HFF-Myc (cell line): ENCODE results near the gene TTC8.

Experiments
- DNase-seq: peaks from one replicate; pipeline ENCODE4 v3.0.0-alpha.2; 2011; ENCODE audit warnings: low read depth; ENCODE audit errors: extremely low read depth
- H3K4me3 ChIP-seq: replicated peaks from 2 replicates; pipeline ENCODE4 v1.5.1; 2011; ENCODE audit warnings: low read depth, mild to moderate bottlenecking, control low read depth, low read length
- TF ChIP-seq, protein P1 (sequence below): IDR thresholded peaks from 2 replicates; pipeline ENCODE4 v1.5.1; 2012; ENCODE audit warnings: mild to moderate bottlenecking, low read depth, low read length, control low read depth; ENCODE audit errors: missing control alignments

TTC8 gene

GRCh38 chr14:88904206-88904647 lies 79.8 kb downstream of the TTC8 start:
- no peak for DNase-seq
- TF ChIP-seq, protein P1, sequence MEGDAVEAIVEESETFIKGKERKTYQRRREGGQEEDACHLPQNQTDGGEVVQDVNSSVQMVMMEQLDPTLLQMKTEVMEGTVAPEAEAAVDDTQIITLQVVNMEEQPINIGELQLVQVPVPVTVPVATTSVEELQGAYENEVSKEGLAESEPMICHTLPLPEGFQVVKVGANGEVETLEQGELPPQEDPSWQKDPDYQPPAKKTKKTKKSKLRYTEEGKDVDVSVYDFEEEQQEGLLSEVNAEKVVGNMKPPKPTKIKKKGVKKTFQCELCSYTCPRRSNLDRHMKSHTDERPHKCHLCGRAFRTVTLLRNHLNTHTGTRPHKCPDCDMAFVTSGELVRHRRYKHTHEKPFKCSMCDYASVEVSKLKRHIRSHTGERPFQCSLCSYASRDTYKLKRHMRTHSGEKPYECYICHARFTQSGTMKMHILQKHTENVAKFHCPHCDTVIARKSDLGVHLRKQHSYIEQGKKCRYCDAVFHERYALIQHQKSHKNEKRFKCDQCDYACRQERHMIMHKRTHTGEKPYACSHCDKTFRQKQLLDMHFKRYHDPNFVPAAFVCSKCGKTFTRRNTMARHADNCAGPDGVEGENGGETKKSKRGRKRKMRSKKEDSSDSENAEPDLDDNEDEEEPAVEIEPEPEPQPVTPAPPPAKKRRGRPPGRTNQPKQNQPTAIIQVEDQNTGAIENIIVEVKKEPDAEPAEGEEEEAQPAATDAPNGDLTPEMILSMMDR = no peak
- no peak overlapping the region for H3K4me3 ChIP-seq

GRCh38 chr14:88904864-88905263 lies 80.4 kb downstream of the TTC8 start:
- no peak for DNase-seq
- TF ChIP-seq, protein P1 = no peak
- no peak overlapping the region for H3K4me3 ChIP-seq

- TF ChIP-seq, protein P1 = no peak
- DNase-seq = no peak
- H3K4me3 ChIP-seq = no peak overlapping the region
Observed at GRCh38 chr14:88908216-88908615, 83.8 kb downstream of the TTC8 start.

DNA sequence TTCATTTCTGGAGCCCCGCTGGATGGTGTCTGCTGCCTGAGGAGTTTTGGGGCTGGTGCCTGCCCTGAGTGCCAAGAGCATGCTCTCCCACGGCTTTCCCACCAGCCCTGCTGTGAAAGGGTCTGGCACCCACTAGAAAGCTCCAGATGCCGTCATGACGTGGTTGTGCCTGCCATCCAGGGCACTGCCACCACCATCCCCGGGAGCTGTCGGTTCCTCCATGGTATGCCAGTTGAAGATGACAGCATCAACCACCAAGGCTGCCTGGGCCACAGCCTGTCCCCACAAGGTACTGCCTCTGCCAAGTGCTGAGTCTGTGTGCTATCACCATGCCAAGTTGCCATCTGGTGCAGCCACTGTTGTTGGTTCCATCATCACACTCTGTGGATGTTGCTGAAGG lies 85.9 kb downstream of the TTC8 start:
- DNase-seq = no peak
- TF ChIP-seq, protein P1 = no peak
- no peak overlapping the region for H3K4me3 ChIP-seq

GRCh38 chr14:88911809-88912208 lies 87.4 kb downstream of the TTC8 start:
- H3K4me3 ChIP-seq = no peak overlapping the region
- TF ChIP-seq, protein P1 = no peak
- no peak for DNase-seq

DNA sequence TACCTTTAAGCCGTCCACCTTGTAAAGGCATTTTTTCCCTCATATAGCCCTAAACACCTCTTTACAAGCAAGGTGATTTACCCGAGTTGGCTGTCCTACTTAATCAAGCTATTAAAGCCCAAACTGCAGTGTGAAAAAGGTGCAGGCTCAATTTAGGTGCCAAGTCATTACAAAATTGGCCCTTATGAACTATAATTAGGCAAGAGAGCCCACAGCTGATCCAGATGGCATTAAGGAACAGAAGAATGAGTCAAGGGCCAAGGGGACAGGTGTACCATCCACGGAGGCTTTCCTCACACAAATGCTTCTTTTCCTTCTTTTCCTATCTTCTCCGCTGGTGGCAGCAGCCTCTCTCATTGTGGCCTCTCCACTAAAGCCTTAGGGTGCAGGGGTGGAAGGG lies 90.5 kb downstream of the TTC8 start:
- H3K4me3 ChIP-seq = no peak overlapping the region
- TF ChIP-seq, protein P1 = no peak
- no peak for DNase-seq

- TF ChIP-seq, protein P1 = no peak
- H3K4me3 ChIP-seq = no peak overlapping the region
- no peak for DNase-seq
Observed at GRCh38 chr14:88919502-88919901, 95.1 kb downstream of the TTC8 start.
